Liver (tissue), 3 donors: ENCODE data around the gene MARK3.

ENCODE experiments used
- EGR1 ChIP-seq, 2 donors: IDR thresholded peaks; 2 replicates each; pipeline ENCODE4 v1.6.1; 2016 to 2018; ENCODE audit warnings: antibody characterized with exemption in 2 of 2, low read depth in 2 of 2
- FOXA1 ChIP-seq: IDR thresholded peaks from 2 replicates; pipeline ENCODE4 v1.6.1; 2016; ENCODE audit warnings: antibody characterized with exemption
- GABPA ChIP-seq, 2 donors: IDR thresholded peaks in 1 of 2; conservative IDR thresholded peaks in 1 of 2; 2 replicates each; pipeline ENCODE4 v1.6.1; 2016; ENCODE audit warnings: antibody characterized with exemption in 2 of 2, mild to moderate bottlenecking in 1 of 2, moderate library complexity in 1 of 2
- SP1 ChIP-seq: IDR thresholded peaks from 2 replicates; pipeline ENCODE4 v1.6.1; 2018; ENCODE audit warnings: antibody characterized with exemption, mild to moderate bottlenecking
- TAF1 ChIP-seq: conservative IDR thresholded peaks from 2 replicates; pipeline ENCODE4 v1.6.1; 2016; ENCODE audit warnings: antibody characterized with exemption, mild to moderate bottlenecking
- YY1 ChIP-seq: IDR thresholded peaks from 2 replicates; pipeline ENCODE4 v1.6.1; 2016; ENCODE audit warnings: antibody characterized with exemption, mild to moderate bottlenecking
- TF ChIP-seq, protein P1 (sequence below): fragments of 150-350 bp; IDR thresholded peaks from 2 replicates; pipeline ENCODE4 v1.5.1; 2017; ENCODE audit warnings: improper control_type of control experiment, low read depth, low read length; ENCODE audit not compliant: missing input control
- TF ChIP-seq, protein P2 (sequence below): IDR thresholded peaks from 2 replicates; pipeline ENCODE4 v1.6.1; 2016; ENCODE audit warnings: antibody characterized with exemption
- TF ChIP-seq, protein P3 (sequence below): IDR thresholded peaks from 2 replicates; pipeline ENCODE4 v1.6.1; 2016; ENCODE audit warnings: antibody characterized with exemption, mild to moderate bottlenecking
- TF ChIP-seq, protein P4 (sequence below): IDR thresholded peaks from 2 replicates; pipeline ENCODE4 v1.6.1; 2016; ENCODE audit warnings: antibody characterized with exemption
- donor health status: healthy.
- donor health status: healthy.

DNA sequence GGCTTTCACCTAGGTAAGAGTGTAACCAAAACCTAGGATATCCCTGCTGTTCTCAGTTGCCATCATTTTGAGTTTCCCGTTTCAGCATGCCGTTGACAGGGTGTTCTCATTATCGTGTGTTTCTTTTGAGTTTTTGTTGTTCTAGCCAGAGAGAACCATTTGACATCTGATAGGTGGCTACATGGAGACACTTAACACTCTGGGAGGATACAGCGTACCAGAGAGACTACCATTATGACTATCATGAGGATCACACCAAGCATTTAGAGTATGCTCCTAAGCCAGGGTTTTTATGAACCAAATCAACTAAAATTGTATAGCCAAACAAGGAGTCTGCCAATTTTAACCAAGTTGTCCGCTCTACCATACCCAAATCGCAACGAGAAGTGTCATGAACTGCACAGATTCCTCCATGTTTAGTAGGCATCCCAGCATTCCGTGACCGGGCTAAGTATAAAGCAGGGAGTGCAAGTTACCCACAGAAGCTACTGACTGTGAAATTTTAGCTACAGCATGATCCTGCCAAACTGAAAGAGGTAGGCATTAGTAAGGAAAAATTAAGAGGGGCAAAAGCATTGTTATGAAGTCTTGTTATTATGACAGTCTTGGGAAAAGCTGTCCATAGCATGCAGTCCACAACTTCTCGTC lies 48.8 kb downstream of the MARK3 start:
- TF ChIP-seq, protein P1, sequence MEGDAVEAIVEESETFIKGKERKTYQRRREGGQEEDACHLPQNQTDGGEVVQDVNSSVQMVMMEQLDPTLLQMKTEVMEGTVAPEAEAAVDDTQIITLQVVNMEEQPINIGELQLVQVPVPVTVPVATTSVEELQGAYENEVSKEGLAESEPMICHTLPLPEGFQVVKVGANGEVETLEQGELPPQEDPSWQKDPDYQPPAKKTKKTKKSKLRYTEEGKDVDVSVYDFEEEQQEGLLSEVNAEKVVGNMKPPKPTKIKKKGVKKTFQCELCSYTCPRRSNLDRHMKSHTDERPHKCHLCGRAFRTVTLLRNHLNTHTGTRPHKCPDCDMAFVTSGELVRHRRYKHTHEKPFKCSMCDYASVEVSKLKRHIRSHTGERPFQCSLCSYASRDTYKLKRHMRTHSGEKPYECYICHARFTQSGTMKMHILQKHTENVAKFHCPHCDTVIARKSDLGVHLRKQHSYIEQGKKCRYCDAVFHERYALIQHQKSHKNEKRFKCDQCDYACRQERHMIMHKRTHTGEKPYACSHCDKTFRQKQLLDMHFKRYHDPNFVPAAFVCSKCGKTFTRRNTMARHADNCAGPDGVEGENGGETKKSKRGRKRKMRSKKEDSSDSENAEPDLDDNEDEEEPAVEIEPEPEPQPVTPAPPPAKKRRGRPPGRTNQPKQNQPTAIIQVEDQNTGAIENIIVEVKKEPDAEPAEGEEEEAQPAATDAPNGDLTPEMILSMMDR, result no peak
- TF ChIP-seq, protein P2, sequence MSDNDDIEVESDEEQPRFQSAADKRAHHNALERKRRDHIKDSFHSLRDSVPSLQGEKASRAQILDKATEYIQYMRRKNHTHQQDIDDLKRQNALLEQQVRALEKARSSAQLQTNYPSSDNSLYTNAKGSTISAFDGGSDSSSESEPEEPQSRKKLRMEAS, result no peak
- TF ChIP-seq SP1 (no peak), GABPA (IDR thresholded peaks at IDR 0.05 in 1 of 2, conservative IDR thresholded peaks at IDR 0.05 in 1 of 2) (no peak), EGR1 (IDR thresholded peaks at IDR 0.05; ENCODE audit: low read depth in 2 of 2) (no peak), YY1 (no peak), TAF1 (no peak), FOXA1 (no peak)
- TF ChIP-seq, protein P3, sequence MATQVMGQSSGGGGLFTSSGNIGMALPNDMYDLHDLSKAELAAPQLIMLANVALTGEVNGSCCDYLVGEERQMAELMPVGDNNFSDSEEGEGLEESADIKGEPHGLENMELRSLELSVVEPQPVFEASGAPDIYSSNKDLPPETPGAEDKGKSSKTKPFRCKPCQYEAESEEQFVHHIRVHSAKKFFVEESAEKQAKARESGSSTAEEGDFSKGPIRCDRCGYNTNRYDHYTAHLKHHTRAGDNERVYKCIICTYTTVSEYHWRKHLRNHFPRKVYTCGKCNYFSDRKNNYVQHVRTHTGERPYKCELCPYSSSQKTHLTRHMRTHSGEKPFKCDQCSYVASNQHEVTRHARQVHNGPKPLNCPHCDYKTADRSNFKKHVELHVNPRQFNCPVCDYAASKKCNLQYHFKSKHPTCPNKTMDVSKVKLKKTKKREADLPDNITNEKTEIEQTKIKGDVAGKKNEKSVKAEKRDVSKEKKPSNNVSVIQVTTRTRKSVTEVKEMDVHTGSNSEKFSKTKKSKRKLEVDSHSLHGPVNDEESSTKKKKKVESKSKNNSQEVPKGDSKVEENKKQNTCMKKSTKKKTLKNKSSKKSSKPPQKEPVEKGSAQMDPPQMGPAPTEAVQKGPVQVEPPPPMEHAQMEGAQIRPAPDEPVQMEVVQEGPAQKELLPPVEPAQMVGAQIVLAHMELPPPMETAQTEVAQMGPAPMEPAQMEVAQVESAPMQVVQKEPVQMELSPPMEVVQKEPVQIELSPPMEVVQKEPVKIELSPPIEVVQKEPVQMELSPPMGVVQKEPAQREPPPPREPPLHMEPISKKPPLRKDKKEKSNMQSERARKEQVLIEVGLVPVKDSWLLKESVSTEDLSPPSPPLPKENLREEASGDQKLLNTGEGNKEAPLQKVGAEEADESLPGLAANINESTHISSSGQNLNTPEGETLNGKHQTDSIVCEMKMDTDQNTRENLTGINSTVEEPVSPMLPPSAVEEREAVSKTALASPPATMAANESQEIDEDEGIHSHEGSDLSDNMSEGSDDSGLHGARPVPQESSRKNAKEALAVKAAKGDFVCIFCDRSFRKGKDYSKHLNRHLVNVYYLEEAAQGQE, result no peak
- TF ChIP-seq, protein P4, sequence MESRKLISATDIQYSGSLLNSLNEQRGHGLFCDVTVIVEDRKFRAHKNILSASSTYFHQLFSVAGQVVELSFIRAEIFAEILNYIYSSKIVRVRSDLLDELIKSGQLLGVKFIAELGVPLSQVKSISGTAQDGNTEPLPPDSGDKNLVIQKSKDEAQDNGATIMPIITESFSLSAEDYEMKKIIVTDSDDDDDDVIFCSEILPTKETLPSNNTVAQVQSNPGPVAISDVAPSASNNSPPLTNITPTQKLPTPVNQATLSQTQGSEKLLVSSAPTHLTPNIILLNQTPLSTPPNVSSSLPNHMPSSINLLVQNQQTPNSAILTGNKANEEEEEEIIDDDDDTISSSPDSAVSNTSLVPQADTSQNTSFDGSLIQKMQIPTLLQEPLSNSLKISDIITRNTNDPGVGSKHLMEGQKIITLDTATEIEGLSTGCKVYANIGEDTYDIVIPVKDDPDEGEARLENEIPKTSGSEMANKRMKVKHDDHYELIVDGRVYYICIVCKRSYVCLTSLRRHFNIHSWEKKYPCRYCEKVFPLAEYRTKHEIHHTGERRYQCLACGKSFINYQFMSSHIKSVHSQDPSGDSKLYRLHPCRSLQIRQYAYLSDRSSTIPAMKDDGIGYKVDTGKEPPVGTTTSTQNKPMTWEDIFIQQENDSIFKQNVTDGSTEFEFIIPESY, result no peak
